Loucy (cell line): ENCODE measurements around the gene ATG7.

Source experiments
- EZH2phosphoT487 ChIP-seq: fragments of 200-600 bp; IDR thresholded peaks from 2 replicates; pipeline ENCODE4 v1.6.1; 2018; ENCODE audit warnings: antibody characterized with exemption, mild to moderate bottlenecking, moderate library complexity, borderline replicate concordance
- TF ChIP-seq, protein P1 (sequence below): fragments of 200-600 bp; sonication (generic); conservative IDR thresholded peaks from 2 replicates; pipeline ENCODE4 v1.5.1; 2014; ENCODE audit warnings: mild to moderate bottlenecking, antibody characterized with exemption, low read length

DNA sequence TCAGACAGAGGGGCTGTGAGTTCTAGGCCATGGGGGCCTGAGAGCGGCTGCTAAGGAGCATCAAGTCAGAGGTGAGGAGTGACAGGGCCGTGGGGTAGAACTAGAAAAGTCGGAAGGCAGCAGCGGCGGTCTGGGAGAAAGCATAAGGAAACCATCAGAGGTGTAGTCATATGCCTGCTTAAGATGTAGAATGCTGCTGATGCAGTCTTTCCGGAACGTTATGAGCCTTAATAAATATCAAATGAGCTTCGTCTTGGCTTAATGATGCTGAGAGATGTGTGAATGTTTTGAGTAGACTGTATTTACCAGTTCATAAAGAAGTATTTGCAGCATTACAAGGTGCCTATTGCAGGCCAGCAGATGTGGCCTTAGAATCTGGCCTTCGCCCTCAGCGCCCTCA lies 15.2 kb downstream of the ATG7 start:
- TF ChIP-seq, protein P1, sequence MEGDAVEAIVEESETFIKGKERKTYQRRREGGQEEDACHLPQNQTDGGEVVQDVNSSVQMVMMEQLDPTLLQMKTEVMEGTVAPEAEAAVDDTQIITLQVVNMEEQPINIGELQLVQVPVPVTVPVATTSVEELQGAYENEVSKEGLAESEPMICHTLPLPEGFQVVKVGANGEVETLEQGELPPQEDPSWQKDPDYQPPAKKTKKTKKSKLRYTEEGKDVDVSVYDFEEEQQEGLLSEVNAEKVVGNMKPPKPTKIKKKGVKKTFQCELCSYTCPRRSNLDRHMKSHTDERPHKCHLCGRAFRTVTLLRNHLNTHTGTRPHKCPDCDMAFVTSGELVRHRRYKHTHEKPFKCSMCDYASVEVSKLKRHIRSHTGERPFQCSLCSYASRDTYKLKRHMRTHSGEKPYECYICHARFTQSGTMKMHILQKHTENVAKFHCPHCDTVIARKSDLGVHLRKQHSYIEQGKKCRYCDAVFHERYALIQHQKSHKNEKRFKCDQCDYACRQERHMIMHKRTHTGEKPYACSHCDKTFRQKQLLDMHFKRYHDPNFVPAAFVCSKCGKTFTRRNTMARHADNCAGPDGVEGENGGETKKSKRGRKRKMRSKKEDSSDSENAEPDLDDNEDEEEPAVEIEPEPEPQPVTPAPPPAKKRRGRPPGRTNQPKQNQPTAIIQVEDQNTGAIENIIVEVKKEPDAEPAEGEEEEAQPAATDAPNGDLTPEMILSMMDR: no peak
- no peak for TF ChIP-seq EZH2phosphoT487
